ENCODE data around the gene NDUFS4. TPM values are rescaled to one million over a fixed set of nuclear protein-coding genes. Genes with fewer than 3 reads are reported as not detected.

The NDUFS4 gene
- total RNA-seq, 1 donor from 2014 or later, result 92.4 TPM

- H3K4me1 ChIP-seq (ENCODE audit: insufficient read depth, low read length), result peaks cover 3% of the 10 kb centered on the region
- Mint-ChIP-seq H3K4me1 (ENCODE audit: low read depth, unreplicated experiment) (peaks cover 11% of the 10 kb centered on the region), H3K36me3 (ENCODE audit: low read depth, unreplicated experiment) (no peaks in the 10 kb centered on the region), H3K9me3 (ENCODE audit: unreplicated experiment) (no peaks in the 10 kb centered on the region), H3K4me3 (ENCODE audit: unreplicated experiment) (no peak overlapping the region), H3K27ac (ENCODE audit: unreplicated experiment) (no peak overlapping the region), H3K27me3 (ENCODE audit: low read depth, unreplicated experiment) (no peaks in the 10 kb centered on the region)
- no peak overlapping the region for H3K9ac ChIP-seq (ENCODE audit: low read length)
- H3K27me3 ChIP-seq (ENCODE audit: insufficient read depth, low read length), result no peaks in the 10 kb centered on the region
- no peak overlapping the region for H3K4me3 ChIP-seq (ENCODE audit: insufficient read depth, low read depth, low read length)
- FAIRE-seq (no peak), DNase-seq (ENCODE audit: low read depth) (no peak)
- TF ChIP-seq EZH2 (IDR thresholded peaks at IDR 0.05; ENCODE audit: insufficient read depth, low read length), result no peak
- TF ChIP-seq, protein P1, sequence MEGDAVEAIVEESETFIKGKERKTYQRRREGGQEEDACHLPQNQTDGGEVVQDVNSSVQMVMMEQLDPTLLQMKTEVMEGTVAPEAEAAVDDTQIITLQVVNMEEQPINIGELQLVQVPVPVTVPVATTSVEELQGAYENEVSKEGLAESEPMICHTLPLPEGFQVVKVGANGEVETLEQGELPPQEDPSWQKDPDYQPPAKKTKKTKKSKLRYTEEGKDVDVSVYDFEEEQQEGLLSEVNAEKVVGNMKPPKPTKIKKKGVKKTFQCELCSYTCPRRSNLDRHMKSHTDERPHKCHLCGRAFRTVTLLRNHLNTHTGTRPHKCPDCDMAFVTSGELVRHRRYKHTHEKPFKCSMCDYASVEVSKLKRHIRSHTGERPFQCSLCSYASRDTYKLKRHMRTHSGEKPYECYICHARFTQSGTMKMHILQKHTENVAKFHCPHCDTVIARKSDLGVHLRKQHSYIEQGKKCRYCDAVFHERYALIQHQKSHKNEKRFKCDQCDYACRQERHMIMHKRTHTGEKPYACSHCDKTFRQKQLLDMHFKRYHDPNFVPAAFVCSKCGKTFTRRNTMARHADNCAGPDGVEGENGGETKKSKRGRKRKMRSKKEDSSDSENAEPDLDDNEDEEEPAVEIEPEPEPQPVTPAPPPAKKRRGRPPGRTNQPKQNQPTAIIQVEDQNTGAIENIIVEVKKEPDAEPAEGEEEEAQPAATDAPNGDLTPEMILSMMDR (IDR thresholded peaks at IDR 0.05; ENCODE audit: insufficient read depth, low read depth, low read length), result no peak
- H4K20me1 ChIP-seq (ENCODE audit: insufficient read depth, low read length), result peaks cover 7% of the 10 kb centered on the region
- peaks cover 34% of the 10 kb centered on the region for H3K79me2 ChIP-seq (ENCODE audit: insufficient read depth, low read length)
- no peak overlapping the region for H3K4me2 ChIP-seq (ENCODE audit: low read length)
- H2AFZ ChIP-seq (ENCODE audit: low read depth, low read length), result no peak overlapping the region
- H3K27ac ChIP-seq (ENCODE audit: low read depth, low read length), result no peak overlapping the region
- no peaks in the 10 kb centered on the region for H3K9me3 ChIP-seq (ENCODE audit: insufficient read depth, low read depth, low read length)
- no peaks in the 10 kb centered on the region for H3K36me3 ChIP-seq (ENCODE audit: insufficient read depth, low read length)
Measured at GRCh38 chr5:53558966-53559365, 1.5 kb upstream of the NDUFS4 start.

- Mint-ChIP-seq H3K27me3 (ENCODE audit: low read depth, unreplicated experiment) (no peaks in the 10 kb centered on the region), H3K4me1 (ENCODE audit: low read depth, unreplicated experiment) (peaks cover 11% of the 10 kb centered on the region), H3K4me3 (ENCODE audit: unreplicated experiment) (peak overlapping the region; percentile 100), H3K27ac (ENCODE audit: unreplicated experiment) (peak overlapping the region; percentile 99), H3K9me3 (ENCODE audit: unreplicated experiment) (no peaks in the 10 kb centered on the region), H3K36me3 (ENCODE audit: low read depth, unreplicated experiment) (no peaks in the 10 kb centered on the region)
- TF ChIP-seq EZH2 (IDR thresholded peaks at IDR 0.05; ENCODE audit: insufficient read depth, low read length), result no peak
- TF ChIP-seq, protein P1 (IDR thresholded peaks at IDR 0.05; ENCODE audit: insufficient read depth, low read depth, low read length), result no peak
- Histone ChIP-seq H3K4me3 (ENCODE audit: insufficient read depth, low read depth, low read length) (peak overlapping the region; percentile 97), H3K4me2 (ENCODE audit: low read length) (peak overlapping the region; percentile 94), H3K27me3 (ENCODE audit: insufficient read depth, low read length) (no peaks in the 10 kb centered on the region), H3K36me3 (ENCODE audit: insufficient read depth, low read length) (no peaks in the 10 kb centered on the region), H3K4me1 (ENCODE audit: insufficient read depth, low read length) (peaks cover 3% of the 10 kb centered on the region), H3K27ac (ENCODE audit: low read depth, low read length) (peak overlapping the region; percentile 86), H3K79me2 (ENCODE audit: insufficient read depth, low read length) (peaks cover 44% of the 10 kb centered on the region), H3K9me3 (ENCODE audit: insufficient read depth, low read depth, low read length) (no peaks in the 10 kb centered on the region), H4K20me1 (ENCODE audit: insufficient read depth, low read length) (peaks cover 9% of the 10 kb centered on the region), H3K9ac (ENCODE audit: low read length) (peak overlapping the region; percentile 96), H2AFZ (ENCODE audit: low read depth, low read length) (peak overlapping the region; percentile 97)
- FAIRE-seq (no peak), DNase-seq (ENCODE audit: low read depth) (no peak)
Measured at GRCh38 chr5:53560028-53560427, 411 bp upstream of the NDUFS4 start.

DNA sequence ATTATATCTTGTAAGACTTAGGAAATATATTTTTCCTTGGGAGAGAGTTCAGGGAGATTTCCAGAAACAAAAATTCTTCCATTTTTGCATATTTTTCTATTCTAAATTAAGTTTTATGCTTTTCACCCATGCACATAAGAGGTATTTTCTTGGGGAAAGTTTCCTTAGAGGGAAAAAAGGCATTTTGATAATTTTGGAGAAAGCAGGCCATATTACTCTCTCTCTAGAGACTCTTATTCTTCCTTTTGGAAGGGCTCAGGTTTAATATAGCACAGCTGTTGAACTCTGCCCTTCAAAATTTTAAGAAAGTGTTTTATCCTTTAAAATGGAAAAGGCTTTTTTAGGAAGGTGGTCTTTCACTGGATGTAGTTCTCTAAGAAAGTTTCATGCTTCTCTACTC lies 8.0 kb downstream of the NDUFS4 start:
- Histone ChIP-seq H3K27ac (ENCODE audit: low read depth, low read length) (no peak overlapping the region), H4K20me1 (ENCODE audit: insufficient read depth, low read length) (peaks cover 64% of the 10 kb centered on the region), H3K9ac (ENCODE audit: low read length) (no peak overlapping the region), H3K36me3 (ENCODE audit: insufficient read depth, low read length) (no peaks in the 10 kb centered on the region), H2AFZ (ENCODE audit: low read depth, low read length) (no peak overlapping the region), H3K4me3 (ENCODE audit: insufficient read depth, low read depth, low read length) (no peak overlapping the region), H3K79me2 (ENCODE audit: insufficient read depth, low read length) (peaks cover 94% of the 10 kb centered on the region), H3K4me2 (ENCODE audit: low read length) (no peak overlapping the region), H3K4me1 (ENCODE audit: insufficient read depth, low read length) (no peaks in the 10 kb centered on the region), H3K9me3 (ENCODE audit: insufficient read depth, low read depth, low read length) (no peaks in the 10 kb centered on the region), H3K27me3 (ENCODE audit: insufficient read depth, low read length) (no peaks in the 10 kb centered on the region)
- FAIRE-seq (no peak), DNase-seq (ENCODE audit: low read depth) (no peak)
- Mint-ChIP-seq H3K36me3 (ENCODE audit: low read depth, unreplicated experiment) (peaks cover 2% of the 10 kb centered on the region), H3K9me3 (ENCODE audit: unreplicated experiment) (no peaks in the 10 kb centered on the region), H3K4me1 (ENCODE audit: low read depth, unreplicated experiment) (no peaks in the 10 kb centered on the region), H3K27me3 (ENCODE audit: low read depth, unreplicated experiment) (no peaks in the 10 kb centered on the region), H3K4me3 (ENCODE audit: unreplicated experiment) (no peak overlapping the region), H3K27ac (ENCODE audit: unreplicated experiment) (no peak overlapping the region)
- no peak for TF ChIP-seq EZH2 (IDR thresholded peaks at IDR 0.05; ENCODE audit: insufficient read depth, low read length)
- TF ChIP-seq, protein P1 (IDR thresholded peaks at IDR 0.05; ENCODE audit: insufficient read depth, low read depth, low read length), result no peak

Measured in astrocyte (in vitro differentiated cells and primary cell).